GM18873 (cell line): ENCODE measurements around the gene PDLIM3.
A peak's percentile ranks its signal among the peaks of the same experiment; 100 is the strongest.

ENCODE experiments used
- ATAC-seq: cut with Tn5 transposase; IDR thresholded peaks from one replicate; pipeline ENCODE4 v1.9.1; 2021; ENCODE audit warnings: mild to moderate bottlenecking, moderate library complexity, moderate number of reproducible peaks; ENCODE audit not compliant: unreplicated experiment, low FRiP score

Gene PDLIM3

DNA sequence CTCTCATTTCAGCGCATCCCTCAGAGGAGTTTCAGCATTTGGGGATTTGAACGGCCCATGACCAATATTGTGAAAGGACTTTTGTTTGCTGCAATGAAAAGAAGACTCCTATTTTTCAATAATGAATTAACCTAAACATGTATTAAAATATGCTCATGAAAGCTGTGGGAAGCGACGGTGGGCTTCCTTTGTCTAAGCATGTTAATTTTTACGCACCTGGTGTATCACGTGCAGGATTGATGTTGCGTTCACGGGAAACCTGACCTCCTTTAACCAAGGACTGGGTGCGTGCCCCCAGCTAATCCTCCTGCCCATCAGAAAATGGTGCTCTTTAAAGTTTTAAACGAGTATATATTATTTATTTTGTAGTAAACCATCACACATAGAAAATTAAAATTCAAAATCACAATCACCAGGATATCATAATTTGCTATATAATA, 63.2 kb downstream of the PDLIM3 start:
- ATAC-seq, result no peak

DNA sequence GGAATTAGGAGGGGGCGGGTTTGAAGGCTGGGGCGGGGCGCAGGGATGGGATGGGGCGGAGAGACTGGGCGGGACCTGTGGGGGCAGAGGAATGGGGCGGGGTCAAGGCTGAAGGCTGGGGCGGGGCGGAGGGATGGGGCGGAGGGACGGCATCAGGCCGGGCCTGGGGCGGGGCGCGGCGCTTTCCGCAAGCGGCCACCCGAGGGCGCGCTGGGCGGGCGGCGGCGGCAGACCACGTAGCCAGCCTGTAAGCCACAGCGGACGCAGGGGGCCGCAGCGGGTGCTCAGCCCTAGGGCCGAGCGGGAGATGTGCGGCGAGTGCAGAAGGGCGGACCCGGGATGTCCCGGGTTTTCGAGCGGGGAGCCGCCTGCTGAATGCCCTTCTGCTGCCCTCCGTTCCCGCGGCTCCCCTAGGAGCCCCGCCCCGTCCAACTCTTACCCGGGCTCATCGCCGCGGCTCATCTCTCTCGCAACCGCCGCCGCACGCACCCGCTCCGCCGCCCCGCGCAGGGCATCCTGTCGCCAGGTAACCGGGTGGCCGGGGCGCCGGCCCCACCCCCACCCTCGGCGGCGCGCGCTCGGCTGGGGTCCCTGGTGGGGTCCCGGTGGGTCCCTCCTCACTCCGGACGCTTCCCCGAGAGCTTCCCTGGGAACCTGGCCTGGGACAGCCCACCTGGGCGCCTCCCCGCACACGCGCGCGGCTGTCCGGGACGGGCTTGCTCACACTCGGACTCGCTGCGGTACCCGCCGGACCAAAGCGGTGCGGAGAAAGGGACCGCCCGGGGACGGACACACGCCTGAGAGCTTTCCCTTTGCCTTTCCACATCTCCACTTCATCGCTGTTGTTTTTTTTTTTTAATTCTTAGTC, 63.8 kb downstream of the PDLIM3 start, which contains the start of gene CCDC110:
TSS of gene CCDC110 (minus strand) at position 499 of the 868 bp plus-strand sequence. CDS start at position 449, 50 bp downstream.
- peak; percentile 54 for ATAC-seq

DNA sequence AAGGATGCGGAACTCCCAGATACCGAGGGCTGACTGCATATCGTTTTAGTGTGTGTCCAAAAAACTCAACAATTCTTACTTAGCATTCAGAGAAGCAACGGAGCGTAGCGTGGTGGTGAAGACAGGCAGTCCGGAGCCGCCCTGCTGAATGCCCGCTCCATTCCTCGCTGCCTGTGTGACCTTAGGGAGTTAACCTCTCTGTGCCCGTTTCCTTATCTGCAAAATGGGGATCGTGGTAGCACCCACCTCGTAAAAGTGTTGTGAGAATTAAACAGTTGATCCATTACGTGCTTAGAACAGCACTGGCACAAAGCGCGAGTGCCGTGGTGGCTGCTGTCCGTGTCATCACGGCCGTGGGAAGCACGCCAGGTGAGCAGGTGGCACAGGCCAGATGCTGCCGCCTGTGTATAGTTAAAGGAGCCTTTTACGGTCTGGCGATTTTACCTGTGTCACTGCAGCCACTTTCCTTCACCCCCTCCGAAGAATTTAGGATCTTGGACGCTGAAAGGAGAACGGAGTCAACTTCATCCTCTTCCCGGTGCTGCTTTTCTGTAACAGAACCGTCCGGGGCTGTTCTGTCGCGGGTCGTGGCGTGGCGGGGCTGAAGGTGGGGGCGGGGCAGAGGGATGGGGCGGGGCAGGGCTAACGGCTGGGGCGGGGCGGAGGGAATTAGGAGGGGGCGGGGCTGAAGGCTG, 64.7 kb downstream of the PDLIM3 start:
- ATAC-seq, result no peak

GRCh38 chr4:185469580-185470154, 65.6 kb downstream of the PDLIM3 start:
- ATAC-seq, result no peak

- ATAC-seq, result no peak
Observed at GRCh38 chr4:185468999-185469398, 66.3 kb downstream of the PDLIM3 start.

DNA sequence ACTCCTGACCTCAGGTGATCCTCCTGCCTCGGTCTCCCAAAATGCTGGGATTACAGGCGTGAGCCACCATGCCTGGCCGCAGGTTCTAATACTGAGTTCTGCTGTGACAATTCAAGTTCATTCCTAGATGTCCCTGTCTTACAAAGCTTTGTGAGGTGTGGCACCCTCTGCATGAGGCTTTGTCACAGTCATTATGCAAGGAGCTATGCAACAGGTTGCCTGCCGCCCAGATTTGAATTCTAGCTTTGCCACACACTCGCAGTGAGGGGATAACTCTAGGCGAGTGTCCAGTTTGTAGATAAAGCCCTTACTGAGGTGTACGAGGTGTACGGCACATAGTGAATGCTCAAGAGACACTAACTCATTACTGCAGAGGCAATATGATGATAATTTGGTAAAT, 67.3 kb downstream of the PDLIM3 start:
- no peak for ATAC-seq

DNA sequence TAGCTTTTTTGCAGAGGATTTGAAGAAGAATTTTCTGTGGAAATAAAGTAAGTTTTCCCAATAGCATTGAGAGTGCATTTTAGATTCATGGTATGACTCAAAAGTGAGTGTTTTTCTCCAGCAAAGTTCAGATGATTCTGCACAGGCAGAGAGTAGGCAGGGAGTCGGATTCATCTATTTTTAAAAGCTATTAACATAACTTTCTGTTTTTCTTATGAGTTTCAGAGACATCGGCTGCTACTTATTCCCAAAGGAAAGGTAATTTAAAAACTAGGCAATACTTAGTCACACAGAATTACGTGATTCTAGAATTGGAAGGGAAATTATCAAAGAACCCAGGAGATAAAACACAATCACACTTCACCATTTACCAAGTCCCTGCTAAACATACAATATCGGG, 68.2 kb downstream of the PDLIM3 start:
- ATAC-seq, result no peak

DNA sequence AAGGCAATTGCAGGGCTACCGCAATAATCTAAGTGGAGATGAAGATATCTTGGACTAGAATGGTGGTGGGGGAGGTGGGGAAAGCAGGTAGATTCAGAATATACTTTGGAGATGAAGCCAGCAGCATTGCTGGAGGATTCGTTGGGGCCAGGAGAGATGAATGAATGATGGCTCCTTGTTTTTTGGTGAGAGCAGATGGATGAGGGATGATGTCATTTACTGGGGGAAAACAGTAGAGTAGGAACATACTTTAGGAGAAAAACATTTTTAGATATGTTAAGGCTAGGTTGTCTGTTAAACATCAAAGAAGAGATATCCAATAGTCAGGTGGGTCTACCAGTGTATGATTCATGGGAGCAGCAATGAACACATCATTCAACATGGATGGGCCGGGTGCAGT, 69.6 kb downstream of the PDLIM3 start:
- no peak for ATAC-seq

DNA sequence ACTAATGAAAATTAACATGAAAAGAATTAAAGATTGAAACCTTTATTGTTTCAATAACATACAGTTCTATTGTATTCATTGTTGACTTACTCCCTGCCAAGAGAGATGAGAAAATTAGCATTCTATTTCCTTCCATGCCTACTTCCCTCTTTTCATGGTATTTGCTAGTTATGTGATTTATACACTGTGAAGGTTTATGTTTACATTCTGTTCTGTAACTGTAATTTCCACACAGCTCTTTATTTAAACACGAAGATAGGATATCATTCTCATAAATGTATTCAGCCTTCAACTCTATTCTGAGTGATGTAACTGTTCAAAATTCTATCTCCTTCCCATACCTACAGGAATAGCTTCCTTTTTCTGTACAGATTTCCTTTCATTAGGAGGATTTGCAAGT, 70.4 kb downstream of the PDLIM3 start:
- no peak for ATAC-seq

DNA sequence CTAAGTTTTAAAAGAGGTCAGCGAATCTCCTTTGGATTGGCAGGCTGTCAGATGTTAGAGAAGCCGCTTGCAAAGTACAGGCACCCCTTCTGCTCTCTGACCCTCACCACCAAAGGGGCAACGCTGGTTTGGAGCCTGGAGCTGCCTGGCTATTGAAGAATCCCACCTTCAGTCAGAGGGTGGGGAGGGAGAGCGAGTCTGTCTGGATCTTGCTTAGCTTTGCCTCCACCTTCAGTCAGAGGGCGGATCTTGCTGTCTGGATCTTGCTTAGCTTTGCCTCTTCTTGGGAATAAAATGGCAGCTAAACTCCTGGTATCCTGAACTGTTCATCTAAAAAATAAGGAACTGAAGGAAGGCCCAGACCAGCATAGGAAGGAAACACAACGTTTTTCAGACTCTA, 71.1 kb downstream of the PDLIM3 start:
- no peak for ATAC-seq

DNA sequence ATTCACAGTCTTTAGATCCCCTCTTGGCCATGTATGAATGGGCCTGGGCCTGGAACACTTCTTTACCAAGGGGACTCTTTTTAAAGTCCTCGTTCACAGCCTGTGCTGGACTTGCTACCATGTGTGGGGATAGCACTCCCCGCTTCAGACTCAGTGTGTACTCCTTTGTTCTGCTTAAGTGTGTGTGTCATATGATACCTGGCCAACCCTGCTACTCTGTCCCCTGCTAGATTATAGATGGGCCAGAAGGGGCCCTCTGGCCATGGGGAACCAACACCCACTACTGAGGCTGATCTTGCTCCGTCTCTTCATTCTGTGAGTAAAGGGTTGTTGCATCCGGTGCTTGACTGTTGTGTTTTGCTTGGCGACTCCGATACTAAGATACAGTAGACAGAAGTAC, 71.8 kb downstream of the PDLIM3 start:
- ATAC-seq, result no peak

- ATAC-seq, result no peak
Observed at GRCh38 chr4:185461565-185461964, 73.7 kb downstream of the PDLIM3 start.

DNA sequence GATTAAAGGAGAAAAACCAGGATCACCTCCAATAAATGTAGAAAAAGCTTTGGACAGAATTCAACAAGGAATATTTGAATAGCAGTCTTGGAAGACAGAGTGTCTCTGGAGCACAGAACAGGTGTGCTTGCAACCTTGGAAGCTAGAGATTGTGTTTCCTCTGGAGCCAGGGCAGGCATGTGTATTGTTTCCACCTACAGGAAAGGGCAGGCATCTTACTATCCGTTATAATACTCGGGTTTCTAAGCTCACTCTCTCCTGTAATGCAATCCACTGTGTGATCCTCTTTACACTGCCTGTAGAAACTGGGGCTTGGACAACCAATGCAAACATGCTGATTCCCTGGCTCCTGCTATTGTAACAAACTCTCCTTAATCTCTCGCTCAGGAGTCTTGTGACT, 78.2 kb downstream of the PDLIM3 start:
- ATAC-seq, result no peak

DNA sequence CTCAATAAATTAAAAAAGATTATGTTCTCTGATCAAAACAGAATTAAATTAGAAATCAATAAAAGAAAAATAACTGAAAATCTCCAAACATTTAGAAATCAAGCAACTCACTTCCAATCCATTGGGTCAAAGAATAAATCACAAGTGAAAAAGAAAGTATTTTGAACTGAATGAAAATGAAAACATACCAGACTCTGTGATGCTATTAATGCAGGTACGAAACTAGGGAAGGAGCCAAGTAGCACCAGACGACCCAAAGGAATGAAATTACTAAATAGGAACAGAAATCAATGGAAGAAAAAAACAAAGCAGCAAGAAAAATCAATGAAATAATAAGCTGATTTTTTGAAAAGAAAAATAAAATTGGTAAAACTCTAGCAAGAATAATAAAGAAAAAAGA, 79.2 kb downstream of the PDLIM3 start:
- ATAC-seq, result no peak
